ENCODE measurements around the gene RNF2.
A peak's percentile ranks its signal among the peaks of the same experiment; 100 is the strongest.
"Not testable (repeated sequence)": the region's sequence is repeated elsewhere in the genome, so short reads cannot be mapped to it uniquely, and the experiment has no call there.

The RNF2 gene

GRCh38 chr1:185044981-185045813 is at the start of gene RNF2:
RNF2 (plus strand) TSS chr1:185045558; CDS start chr1:185087554, 41,996 bp downstream.
- peak; percentile 73 for DNase-seq (ENCODE audit: low read depth)

- DNase-seq (ENCODE audit: low read depth) = not testable (repeated sequence)
Observed at GRCh38 chr1:184999974-185000373, 45.4 kb upstream of the RNF2 start.

- DNase-seq (ENCODE audit: low read depth) = not testable (repeated sequence)
Observed at GRCh38 chr1:185001312-185001880, 44.0 kb upstream of the RNF2 start.

GRCh38 chr1:185008838-185009237 is 36.5 kb upstream of the RNF2 start:
- DNase-seq (ENCODE audit: low read depth) = no peak

GRCh38 chr1:185010361-185010760 is 35.0 kb upstream of the RNF2 start:
- DNase-seq (ENCODE audit: low read depth) = no peak

- DNase-seq (ENCODE audit: low read depth) = no peak
Observed at GRCh38 chr1:185014941-185015340, 30.4 kb upstream of the RNF2 start.

- DNase-seq (ENCODE audit: low read depth) = no peak
Observed at GRCh38 chr1:185015631-185016030, 29.7 kb upstream of the RNF2 start.

GRCh38 chr1:185016880-185017279 is 28.5 kb upstream of the RNF2 start:
- DNase-seq (ENCODE audit: low read depth) = no peak

GRCh38 chr1:185017338-185017737 is 28.0 kb upstream of the RNF2 start:
- no peak for DNase-seq (ENCODE audit: low read depth)

- no peak for DNase-seq (ENCODE audit: low read depth)
Observed at GRCh38 chr1:185017966-185018365, 27.4 kb upstream of the RNF2 start.

- DNase-seq (ENCODE audit: low read depth) = no peak
Observed at GRCh38 chr1:185027252-185027882, 18.0 kb upstream of the RNF2 start.

- no peak for DNase-seq (ENCODE audit: low read depth)
Observed at GRCh38 chr1:185033686-185034085, 11.7 kb upstream of the RNF2 start.

- no peak for DNase-seq (ENCODE audit: low read depth)
Observed at GRCh38 chr1:185035258-185035657, 10.1 kb upstream of the RNF2 start.

- no peak for DNase-seq (ENCODE audit: low read depth)
Observed at GRCh38 chr1:185038813-185039376, 6.5 kb upstream of the RNF2 start.

- no peak for DNase-seq (ENCODE audit: low read depth)
Observed at GRCh38 chr1:185039726-185040407, 5.5 kb upstream of the RNF2 start.

GRCh38 chr1:185040408-185040735 is 5.0 kb upstream of the RNF2 start:
- DNase-seq (ENCODE audit: low read depth) = no peak

GRCh38 chr1:185041742-185042141 is 3.6 kb upstream of the RNF2 start:
- DNase-seq (ENCODE audit: low read depth) = no peak

GRCh38 chr1:185042737-185043136 is 2.6 kb upstream of the RNF2 start:
- DNase-seq (ENCODE audit: low read depth) = no peak

- no peak for DNase-seq (ENCODE audit: low read depth)
Observed at GRCh38 chr1:185044387-185044786, 971 bp upstream of the RNF2 start.

GRCh38 chr1:185045814-185046492 is 595 bp downstream of the RNF2 start:
- no peak for DNase-seq (ENCODE audit: low read depth)

GRCh38 chr1:185046668-185047067 is 1.3 kb downstream of the RNF2 start:
- DNase-seq (ENCODE audit: low read depth) = no peak

- DNase-seq (ENCODE audit: low read depth) = no peak
Observed at GRCh38 chr1:185049670-185050069, 4.3 kb downstream of the RNF2 start.
